ENCODE measurements around the gene CDH23.

The CDH23 gene

DNA sequence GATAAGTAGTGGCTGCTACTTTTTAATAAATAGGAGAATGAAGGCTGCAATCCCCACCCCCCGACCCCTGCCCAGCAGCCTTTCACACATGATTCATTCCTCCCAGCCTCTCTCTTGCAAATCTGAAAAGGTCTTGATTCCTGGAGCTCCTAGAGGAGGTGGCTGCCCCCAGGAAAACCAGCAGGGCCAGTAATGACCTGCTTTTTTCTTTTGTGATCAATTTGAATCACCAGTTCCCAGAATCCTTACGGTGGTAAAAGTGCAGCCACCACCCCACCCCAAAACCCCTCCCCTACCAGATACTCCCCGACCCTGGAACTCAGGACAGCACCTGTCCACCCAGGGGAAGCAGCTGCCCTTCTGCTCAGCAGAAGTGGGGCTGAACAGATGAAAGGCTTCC lies 213.9 kb downstream of the CDH23 start:
- H2AFZ ChIP-seq: peak overlapping the region; percentile 5
- no peaks in the 10 kb centered on the region for H3K36me3 ChIP-seq (ENCODE audit: control insufficient read depth, insufficient read depth, low read length)
- no peak overlapping the region for H3K4me2 ChIP-seq (ENCODE audit: low read length)
- H3K9ac ChIP-seq: no peak overlapping the region
- TF ChIP-seq, protein P1, sequence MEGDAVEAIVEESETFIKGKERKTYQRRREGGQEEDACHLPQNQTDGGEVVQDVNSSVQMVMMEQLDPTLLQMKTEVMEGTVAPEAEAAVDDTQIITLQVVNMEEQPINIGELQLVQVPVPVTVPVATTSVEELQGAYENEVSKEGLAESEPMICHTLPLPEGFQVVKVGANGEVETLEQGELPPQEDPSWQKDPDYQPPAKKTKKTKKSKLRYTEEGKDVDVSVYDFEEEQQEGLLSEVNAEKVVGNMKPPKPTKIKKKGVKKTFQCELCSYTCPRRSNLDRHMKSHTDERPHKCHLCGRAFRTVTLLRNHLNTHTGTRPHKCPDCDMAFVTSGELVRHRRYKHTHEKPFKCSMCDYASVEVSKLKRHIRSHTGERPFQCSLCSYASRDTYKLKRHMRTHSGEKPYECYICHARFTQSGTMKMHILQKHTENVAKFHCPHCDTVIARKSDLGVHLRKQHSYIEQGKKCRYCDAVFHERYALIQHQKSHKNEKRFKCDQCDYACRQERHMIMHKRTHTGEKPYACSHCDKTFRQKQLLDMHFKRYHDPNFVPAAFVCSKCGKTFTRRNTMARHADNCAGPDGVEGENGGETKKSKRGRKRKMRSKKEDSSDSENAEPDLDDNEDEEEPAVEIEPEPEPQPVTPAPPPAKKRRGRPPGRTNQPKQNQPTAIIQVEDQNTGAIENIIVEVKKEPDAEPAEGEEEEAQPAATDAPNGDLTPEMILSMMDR (IDR thresholded peaks at IDR 0.05): no peak
- no peak overlapping the region for H3K4me3 ChIP-seq (ENCODE audit: low read depth, low read length)
- H3K9me3 ChIP-seq (ENCODE audit: control insufficient read depth, low read length): no peaks in the 10 kb centered on the region
- peak overlapping the region; percentile 100 for H3K27ac ChIP-seq
- H3K27me3 ChIP-seq (ENCODE audit: control insufficient read depth, insufficient read depth, low read length): no peaks in the 10 kb centered on the region
- peaks cover 34% of the 10 kb centered on the region for H3K79me2 ChIP-seq
- peaks cover 59% of the 10 kb centered on the region for H3K4me1 ChIP-seq

DNA sequence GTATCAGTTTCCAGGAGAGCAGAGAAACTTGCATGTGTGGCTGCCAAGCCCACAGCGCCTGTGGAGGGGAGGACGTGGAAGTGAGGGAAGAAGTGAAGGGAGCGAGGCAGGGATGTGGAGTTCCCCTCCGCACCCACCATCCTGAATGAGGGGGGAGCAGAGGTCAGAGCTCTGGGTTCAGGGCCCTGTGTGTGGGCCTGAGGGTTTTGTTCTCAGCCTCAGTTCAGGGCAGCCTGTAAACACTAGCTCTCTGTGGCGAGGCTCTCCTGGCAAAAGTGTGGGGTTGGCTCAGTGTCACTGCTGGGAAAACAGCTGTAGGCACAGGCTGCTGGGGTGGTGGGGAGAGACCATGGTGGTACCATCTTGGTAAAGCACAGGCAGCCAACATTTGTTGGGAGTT lies 214.4 kb downstream of the CDH23 start:
- Histone ChIP-seq H3K9ac (no peak overlapping the region), H3K27ac (peak overlapping the region; percentile 100)

DNA sequence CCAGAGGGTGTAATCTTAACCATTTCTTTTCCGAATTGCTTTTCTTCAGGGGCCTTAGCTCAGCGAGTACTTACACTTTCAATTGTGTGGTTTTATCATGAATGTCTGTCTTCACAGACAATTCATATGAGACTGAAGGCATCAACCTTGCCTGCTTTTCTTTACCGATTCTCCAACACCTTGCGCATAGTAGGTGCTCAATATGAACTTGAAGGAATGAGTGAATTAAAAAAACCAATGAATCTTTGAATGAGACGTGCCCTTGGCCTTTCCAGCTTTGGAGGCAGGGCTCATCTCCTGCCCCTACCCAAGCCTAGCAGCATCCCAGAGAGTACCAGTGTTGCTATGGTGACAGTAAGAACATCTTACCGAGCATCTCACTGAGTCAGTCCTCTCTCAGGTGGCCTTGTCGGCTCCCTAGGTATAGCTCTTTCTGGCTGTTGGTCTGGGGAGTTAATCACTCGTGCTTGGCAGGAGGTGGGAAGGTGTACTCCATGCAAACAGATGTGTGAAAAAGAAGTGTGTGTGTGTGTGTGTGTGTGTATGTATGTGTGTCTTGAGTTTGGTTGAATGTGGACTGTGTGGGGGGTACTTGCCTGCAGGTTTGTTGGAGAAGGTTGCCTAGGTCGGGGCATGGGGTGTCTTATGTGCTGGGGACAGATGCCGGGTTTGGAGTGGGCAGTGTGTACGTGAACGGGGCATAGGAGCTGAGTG lies 215.1 kb downstream of the CDH23 start:
- Histone ChIP-seq H3K4me3 (ENCODE audit: low read depth, low read length) (no peak overlapping the region), H2AFZ (no peak overlapping the region), H3K9ac (no peak overlapping the region), H3K36me3 (ENCODE audit: control insufficient read depth, insufficient read depth, low read length) (no peaks in the 10 kb centered on the region), H3K4me2 (ENCODE audit: low read length) (no peak overlapping the region), H3K79me2 (peaks cover 38% of the 10 kb centered on the region), H3K4me1 (peaks cover 49% of the 10 kb centered on the region), H3K9me3 (ENCODE audit: control insufficient read depth, low read length) (no peaks in the 10 kb centered on the region), H3K27me3 (ENCODE audit: control insufficient read depth, insufficient read depth, low read length) (no peaks in the 10 kb centered on the region), H3K27ac (no peak overlapping the region)
- TF ChIP-seq, protein P1 (IDR thresholded peaks at IDR 0.05): no peak

More for the DNA sequence above, 214.4 kb downstream of the CDH23 start:
- Histone ChIP-seq H3K79me2 (peaks cover 38% of the 10 kb centered on the region), H3K27me3 (ENCODE audit: control insufficient read depth, insufficient read depth, low read length) (no peaks in the 10 kb centered on the region), H3K9me3 (ENCODE audit: control insufficient read depth, low read length) (no peaks in the 10 kb centered on the region), H2AFZ (peak overlapping the region; percentile 5), H3K4me1 (peaks cover 56% of the 10 kb centered on the region), H3K36me3 (ENCODE audit: control insufficient read depth, insufficient read depth, low read length) (no peaks in the 10 kb centered on the region), H3K4me2 (ENCODE audit: low read length) (no peak overlapping the region), H3K4me3 (ENCODE audit: low read depth, low read length) (no peak overlapping the region)
- TF ChIP-seq, protein P1 (IDR thresholded peaks at IDR 0.05): no peak

DNA sequence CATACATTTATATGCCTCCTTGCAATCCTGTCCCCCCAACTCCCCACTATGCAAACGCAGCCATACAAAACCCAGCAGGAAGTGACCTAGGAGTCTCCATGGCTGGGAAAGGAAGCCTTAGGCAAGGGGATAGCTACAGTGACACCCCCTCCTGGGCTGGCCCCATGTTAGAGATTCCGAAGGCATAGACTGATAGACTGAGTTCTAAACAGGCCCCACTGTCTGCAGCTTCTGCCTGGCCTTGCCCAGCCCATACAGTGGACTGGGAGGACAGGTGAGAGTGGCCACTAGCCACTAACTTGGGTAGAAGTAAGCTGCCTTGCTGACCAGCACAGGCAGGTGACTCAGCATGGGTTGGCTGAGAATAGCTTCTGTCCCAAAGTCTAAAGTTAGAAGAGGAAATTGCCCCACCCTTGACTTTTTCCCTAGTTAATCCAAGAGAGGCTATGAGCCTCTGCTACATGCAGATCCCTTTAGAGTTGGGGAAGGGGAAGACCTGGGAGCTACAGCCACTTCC lies 216.6 kb downstream of the CDH23 start:
- H3K36me3 ChIP-seq (ENCODE audit: control insufficient read depth, insufficient read depth, low read length): no peaks in the 10 kb centered on the region
- no peak overlapping the region for H3K9ac ChIP-seq
- peaks cover 28% of the 10 kb centered on the region for H3K79me2 ChIP-seq
- no peak overlapping the region for H2AFZ ChIP-seq
- H3K27me3 ChIP-seq (ENCODE audit: control insufficient read depth, insufficient read depth, low read length): no peaks in the 10 kb centered on the region
- H3K9me3 ChIP-seq (ENCODE audit: control insufficient read depth, low read length): no peaks in the 10 kb centered on the region
- no peak overlapping the region for H3K27ac ChIP-seq
- TF ChIP-seq, protein P1 (IDR thresholded peaks at IDR 0.05): no peak
- H3K4me2 ChIP-seq (ENCODE audit: low read length): no peak overlapping the region
- H3K4me1 ChIP-seq: peaks cover 38% of the 10 kb centered on the region
- H3K4me3 ChIP-seq (ENCODE audit: low read depth, low read length): no peak overlapping the region

DNA sequence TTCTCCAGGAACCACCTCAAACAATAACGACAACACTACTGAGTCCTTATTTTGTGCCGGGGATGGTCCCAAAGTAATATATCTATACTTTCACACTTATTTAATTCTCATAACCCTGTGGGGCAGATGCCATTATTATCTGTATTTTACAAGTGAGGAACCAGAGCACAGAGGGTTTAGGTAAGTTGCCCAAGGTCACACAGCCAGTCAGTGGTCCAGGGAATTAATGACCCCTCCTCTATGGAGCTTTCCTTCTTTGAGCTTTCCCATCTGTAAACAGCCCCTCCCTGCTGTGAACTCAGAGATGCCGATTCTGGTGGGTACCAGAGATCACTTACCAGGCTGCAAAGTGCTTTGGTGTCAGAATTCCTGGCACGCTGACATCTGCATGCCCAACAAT lies 217.2 kb downstream of the CDH23 start:
- H3K4me1 ChIP-seq: peaks cover 33% of the 10 kb centered on the region
- H3K27ac ChIP-seq: no peak overlapping the region
- H3K36me3 ChIP-seq (ENCODE audit: control insufficient read depth, insufficient read depth, low read length): no peaks in the 10 kb centered on the region
- H3K4me3 ChIP-seq (ENCODE audit: low read depth, low read length): no peak overlapping the region
- H3K9ac ChIP-seq: no peak overlapping the region
- no peak overlapping the region for H2AFZ ChIP-seq
- H3K9me3 ChIP-seq (ENCODE audit: control insufficient read depth, low read length): no peaks in the 10 kb centered on the region
- peaks cover 28% of the 10 kb centered on the region for H3K79me2 ChIP-seq
- no peaks in the 10 kb centered on the region for H3K27me3 ChIP-seq (ENCODE audit: control insufficient read depth, insufficient read depth, low read length)
- TF ChIP-seq, protein P1 (IDR thresholded peaks at IDR 0.05): no peak
- H3K4me2 ChIP-seq (ENCODE audit: low read length): no peak overlapping the region
